Activated T-cell treated with anti-CD3 and anti-CD28 coated beads for 1 hour (primary cell): Measurements from ENCODE around the gene SSBP1.
"Not testable (repeated sequence)": the region's sequence is repeated elsewhere in the genome, so short reads cannot be mapped to it uniquely, and the experiment has no call there.

ENCODE experiments used
- DNase-seq: peaks from one replicate; pipeline ENCODE4 v3.0.0-alpha.2; 2020; ENCODE audit warnings: low read depth

SSBP1 gene

GRCh38 chr7:141709749-141710148, 28.4 kb upstream of the SSBP1 start:
- no peak for DNase-seq

DNA sequence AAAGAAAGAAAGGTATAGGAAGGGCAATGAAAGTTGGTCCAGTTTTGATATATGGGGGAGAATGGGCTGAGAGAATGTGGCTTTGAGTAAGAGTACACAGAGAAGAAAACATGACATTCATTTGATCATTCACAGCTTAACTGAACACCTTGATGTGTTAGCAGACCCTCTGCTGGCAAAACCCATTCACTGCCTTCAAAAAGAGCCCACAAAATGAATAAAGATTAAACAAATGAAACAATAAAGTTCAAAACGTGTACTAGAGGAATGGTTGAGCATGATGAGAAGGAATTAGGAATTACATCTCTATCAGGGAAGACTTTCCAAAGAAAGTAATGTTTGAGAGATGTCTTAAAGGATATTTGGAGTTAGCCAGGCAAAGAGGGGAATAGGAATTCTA, 27.9 kb upstream of the SSBP1 start:
- no peak for DNase-seq

DNA sequence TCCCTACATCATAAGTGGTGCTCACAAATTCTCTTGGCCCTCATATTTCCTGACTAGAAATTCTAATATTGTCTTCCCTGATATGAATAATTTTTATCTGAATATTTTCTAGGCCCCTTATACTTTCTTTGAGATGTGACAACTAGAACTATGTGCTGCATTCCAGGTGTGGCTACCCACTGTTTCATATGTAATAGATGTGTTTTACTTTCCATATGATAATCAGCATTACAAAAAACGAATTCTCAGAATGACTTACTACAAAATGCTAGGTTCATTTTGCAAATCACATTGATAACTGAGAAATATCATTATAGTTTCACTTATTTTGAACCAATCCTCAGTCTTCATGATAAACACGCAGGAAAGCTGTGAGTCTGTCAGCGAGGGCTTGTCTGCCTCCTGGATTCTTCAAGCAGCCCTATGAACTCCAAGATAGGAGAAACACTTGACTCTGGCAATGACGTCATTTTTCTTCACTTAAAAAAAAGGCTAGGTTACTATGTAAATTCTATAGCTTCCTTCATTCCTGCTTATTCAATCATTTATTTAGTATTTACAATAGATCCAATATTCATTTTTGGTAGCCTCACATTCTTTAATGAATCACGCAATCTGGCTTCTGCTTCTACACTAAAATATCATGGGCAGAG, 25.4 kb upstream of the SSBP1 start:
- no peak for DNase-seq

GRCh38 chr7:141713890-141714289, 24.3 kb upstream of the SSBP1 start:
- no peak for DNase-seq

GRCh38 chr7:141714571-141714970, 23.6 kb upstream of the SSBP1 start:
- DNase-seq: no peak

DNA sequence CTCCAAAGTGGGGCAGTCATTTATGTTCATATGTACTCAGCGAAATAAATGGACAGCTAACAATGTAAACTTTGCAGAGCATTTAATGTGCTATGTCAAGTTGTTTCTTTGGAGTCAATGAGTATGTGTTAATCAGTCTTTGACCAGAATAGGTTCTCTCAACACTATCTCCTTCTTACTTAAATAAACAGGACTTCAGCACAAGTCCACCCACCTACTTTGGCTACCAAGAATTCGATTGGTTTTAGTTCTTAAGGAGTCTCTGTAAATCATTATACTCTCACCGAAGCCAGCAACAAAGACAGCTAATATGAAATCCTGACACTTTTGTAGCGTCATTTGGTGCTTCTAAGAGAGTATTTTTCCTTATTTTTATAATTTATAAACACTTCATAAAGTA, 23.1 kb upstream of the SSBP1 start:
- DNase-seq: no peak

- no peak for DNase-seq
Observed at GRCh38 chr7:141715794-141716689, 22.1 kb upstream of the SSBP1 start.

DNA sequence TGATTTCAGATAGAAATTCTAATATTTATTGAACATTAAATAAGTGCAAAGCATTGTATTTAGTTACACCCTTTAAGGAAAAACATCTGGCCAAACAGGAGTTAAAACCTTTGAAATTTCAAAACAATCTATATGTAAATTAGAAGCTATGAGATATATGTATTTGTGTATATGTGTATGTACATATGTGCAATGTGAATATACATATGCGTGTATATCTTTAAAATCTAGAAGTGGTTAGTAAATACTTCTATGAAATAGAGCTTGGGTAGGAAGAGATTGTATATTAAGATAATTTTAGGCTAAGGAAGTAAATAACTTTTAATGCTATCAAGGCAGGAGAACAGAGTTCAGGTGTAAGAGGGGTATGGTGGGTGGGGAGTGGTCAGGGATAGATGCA, 20.7 kb upstream of the SSBP1 start:
- DNase-seq: no peak

- DNase-seq: no peak
Observed at GRCh38 chr7:141722529-141722928, 15.6 kb upstream of the SSBP1 start.

- DNase-seq: no peak
Observed at GRCh38 chr7:141729020-141729419, 9.1 kb upstream of the SSBP1 start.

DNA sequence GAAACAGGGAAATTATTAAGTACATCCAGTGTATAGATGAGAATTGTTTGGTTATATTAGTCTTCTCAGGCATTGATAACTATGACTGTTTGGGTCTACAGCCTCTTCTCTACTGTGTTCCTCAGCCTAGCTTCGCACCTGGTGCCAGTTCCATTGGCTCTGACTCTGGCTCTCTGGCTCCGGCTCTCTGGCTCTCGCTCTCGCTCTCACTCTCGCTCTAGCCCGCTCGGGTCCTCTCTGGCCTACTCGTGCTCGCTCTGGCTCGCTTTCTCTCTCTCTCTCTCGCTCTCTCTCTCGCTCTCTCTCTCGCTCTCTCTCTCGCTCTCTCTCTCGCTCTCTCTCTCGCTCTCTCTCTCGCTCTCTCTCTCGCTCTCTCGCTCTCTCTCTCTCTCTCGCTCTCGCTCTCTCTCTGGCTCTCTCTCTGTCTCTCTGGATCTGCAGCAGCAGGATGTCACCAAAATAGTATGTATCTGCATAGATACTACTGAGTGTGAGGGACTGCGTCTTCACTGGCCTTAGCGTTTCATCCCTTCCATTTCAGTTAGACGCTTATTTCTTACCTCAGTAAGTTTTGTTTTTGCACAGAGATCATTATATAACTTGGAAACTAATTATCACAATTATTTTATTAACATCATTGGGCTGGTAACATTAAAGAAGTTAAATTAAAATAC, 6.5 kb upstream of the SSBP1 start:
- DNase-seq: no peak

DNA sequence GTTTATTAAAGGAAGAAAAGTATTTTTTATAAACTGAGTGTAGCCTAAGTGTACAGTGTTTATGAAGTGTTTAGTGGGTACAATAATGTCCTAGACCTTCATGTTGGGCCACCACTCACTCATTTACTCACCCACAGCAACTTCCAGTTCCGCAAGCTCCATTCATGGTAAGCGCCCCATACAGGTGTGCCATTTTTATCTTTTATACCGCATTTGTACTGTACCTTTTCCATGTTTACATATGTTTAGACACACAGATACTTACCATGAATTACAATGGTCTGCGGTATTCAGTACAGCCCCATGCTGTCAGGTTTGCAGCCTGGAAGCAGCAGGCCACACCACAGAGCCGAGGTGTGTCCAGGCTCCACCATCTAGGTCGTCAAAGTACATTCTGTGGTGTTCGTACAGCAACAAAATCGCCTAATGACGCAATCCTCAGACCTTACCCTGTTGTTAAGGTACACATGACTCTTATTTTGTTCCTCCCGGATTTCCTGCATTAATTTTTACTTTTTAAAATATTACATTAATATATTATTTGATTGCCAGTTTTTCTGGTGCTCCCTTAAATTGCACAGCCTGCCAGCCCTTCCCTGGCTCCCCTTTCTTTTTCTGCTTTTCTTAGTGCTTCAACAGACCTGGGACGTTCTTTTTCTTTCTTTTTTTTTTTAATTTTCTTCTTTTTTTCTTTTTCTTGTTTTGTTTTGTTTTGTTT, 881 bp upstream of the SSBP1 start:
- DNase-seq: no peak

- no peak for DNase-seq
Observed at GRCh38 chr7:141738592-141739013, 445 bp downstream of the SSBP1 start.

DNA sequence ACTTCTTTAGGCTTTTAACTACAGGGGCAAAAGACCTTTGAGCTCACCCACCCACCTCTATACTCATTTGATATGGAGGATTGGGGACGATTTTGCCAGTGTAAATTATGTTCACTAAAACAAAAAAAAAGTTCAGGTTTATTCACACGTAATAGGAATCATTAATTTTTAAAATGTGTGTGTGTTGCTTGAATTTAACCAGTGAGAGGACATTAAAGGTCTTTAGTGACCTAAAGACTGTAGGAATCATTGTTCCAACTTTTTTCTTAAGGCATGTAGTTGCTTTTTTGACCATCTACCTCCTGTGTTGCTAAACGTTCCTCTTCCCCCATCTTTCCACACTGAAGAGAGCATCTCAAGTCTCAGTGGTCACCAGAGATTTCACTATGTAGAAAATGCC, 1.1 kb downstream of the SSBP1 start:
- DNase-seq: no peak

GRCh38 chr7:141742229-141742628, 4.1 kb downstream of the SSBP1 start:
- DNase-seq: no peak

DNA sequence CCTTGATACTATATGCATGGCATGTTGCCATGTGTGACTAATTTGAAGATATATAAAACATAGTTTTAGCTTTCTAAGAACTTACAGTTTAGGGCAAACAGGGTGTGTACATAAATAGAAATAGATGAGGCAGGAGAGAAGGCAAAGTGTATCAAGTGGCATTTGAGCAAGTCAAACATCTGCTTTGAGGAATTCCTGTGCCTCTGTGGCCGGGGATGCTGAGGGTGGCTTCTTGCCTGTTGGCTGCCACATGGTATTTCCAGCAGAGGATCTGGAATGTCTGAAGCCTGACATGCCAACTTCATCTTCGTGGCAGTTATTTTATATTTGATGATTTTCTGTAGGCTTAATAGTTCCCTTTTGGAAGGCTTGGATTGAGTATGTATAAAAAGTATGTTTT, 6.0 kb downstream of the SSBP1 start:
- no peak for DNase-seq

GRCh38 chr7:141748396-141748795, 10.2 kb downstream of the SSBP1 start:
- DNase-seq: no peak

GRCh38 chr7:141751904-141752303, 13.7 kb downstream of the SSBP1 start:
- not testable (repeated sequence) for DNase-seq

- DNase-seq: no peak
Observed at GRCh38 chr7:141752634-141753033, 14.5 kb downstream of the SSBP1 start.

DNA sequence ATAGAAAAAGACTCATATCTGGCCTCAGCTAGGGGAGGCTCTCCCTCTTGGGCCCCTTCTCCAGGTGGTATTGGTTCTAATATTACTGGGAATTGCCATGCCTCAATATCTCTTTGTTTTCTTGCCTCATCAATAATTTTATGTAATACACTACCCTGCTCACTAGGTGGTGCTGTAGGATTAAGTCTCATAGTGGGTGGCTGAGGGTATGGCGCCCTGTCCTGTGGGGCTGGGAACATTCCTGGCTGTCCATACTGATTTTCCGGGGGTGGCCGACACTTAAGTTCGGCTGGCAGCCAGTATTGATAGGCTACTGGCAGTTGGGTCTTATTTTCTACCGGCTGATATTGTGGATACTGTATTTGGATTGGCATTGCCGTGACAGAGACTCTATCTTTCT, 16.8 kb downstream of the SSBP1 start:
- no peak for DNase-seq

DNA sequence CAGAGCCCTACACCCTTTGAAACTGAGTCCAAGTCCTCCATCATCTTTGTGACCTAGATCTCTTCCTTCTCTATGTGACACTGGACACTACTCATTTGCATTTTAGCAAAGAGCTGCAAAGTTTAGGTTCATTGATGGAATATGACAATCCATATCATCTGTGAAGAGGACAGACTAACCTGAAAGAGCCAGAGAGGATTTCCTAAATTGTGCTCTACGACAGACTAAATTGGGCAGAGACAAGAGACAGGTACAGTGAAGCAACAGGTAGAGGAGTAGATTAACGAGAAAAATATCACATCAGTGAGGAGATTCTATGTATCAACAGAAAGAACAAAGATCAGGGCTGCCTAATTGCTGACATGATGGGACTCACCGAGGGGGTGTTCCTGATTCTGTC, 25.6 kb downstream of the SSBP1 start, which contains the start of gene TAS2R3:
Gene TAS2R3 (plus strand): TSS at position 301 of the 400 bp plus-strand sequence. CDS start 62 bp downstream, at position 363.
- no peak for DNase-seq

GRCh38 chr7:141770083-141770583, 32.0 kb downstream of the SSBP1 start:
- not testable (repeated sequence) for DNase-seq
